Inflammatory macrophage (primary cell): ENCODE measurements around the gene TMEM266.

ENCODE experiments used
- DNase-seq, 2 donors: peaks; one replicate each; pipeline ENCODE4 v3.0.0-alpha.2; 2020 to 2022

The TMEM266 gene

DNA sequence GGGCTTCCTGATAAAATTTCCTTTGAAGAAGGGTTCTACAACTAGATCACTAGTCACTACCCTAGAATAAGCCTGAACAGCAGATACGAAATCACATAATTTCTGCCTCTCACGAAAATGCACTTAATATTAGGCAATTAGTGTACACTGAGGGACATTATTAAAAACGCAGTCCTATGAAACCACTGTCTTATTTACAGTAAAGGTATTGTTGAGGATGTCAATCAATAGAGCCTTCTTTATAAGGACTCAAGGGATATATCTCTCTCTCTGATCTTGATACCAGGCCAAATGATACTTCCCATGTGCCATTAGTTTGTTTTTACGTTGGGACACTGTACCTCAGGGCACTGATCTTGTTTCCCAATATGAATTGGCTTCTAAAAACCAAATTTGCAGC, 191.9 kb downstream of the TMEM266 start:
- DNase-seq: no peak

- DNase-seq: no peak
Measured at GRCh38 chr15:76252249-76252648, 192.5 kb downstream of the TMEM266 start.

GRCh38 chr15:76253691-76254473, 194.1 kb downstream of the TMEM266 start:
- no peak for DNase-seq
